LNCAP (cell line): Measurements from ENCODE around the gene SSBP2.

ENCODE experiments used
- CTCF ChIP-seq: fragments of 450-650 bp; IDR thresholded peaks from 2 replicates; pipeline ENCODE4 v1.5.1; 2017; ENCODE audit warnings: mild to moderate bottlenecking

The SSBP2 gene

DNA sequence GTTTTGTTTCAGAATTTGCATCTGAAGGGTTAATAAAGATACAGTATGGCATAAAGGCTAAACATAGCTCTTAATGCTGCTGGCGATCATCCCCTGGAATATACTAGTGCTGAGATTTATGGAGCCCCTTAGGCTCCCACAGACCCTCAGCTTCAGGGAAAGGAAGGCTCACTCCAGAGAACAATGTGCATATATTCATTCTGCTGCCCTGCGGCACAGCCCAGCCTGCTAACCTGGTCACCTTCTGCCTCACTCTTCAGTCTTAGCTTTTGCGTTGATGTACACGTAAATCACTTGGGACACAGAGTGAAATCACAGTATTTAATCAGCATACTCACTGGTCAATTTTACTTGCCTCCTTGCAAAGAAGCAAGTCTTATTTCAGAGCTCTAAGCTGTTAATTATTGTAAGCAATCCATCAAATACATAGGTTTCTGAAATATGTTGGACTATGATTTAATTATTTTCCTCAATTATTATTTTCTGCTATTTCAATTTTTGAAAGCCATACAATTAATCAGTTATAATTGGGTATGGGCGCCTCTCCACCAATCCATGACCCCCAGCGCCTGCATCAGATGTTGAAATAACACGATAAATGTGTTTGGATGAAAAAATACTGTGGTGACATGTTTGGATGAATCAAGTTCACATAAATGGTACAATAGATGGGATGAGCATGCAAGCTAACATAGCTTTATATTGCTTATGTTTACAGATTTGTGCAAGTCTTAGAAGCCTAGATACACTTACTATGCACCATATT, 345.6 kb downstream of the SSBP2 start:
- TF ChIP-seq CTCF = no peak

- TF ChIP-seq CTCF = no peak
Measured at GRCh38 chr5:81402192-81402930, 348.5 kb downstream of the SSBP2 start.

- TF ChIP-seq CTCF = no peak
Measured at GRCh38 chr5:81401266-81401665, 349.6 kb downstream of the SSBP2 start.

DNA sequence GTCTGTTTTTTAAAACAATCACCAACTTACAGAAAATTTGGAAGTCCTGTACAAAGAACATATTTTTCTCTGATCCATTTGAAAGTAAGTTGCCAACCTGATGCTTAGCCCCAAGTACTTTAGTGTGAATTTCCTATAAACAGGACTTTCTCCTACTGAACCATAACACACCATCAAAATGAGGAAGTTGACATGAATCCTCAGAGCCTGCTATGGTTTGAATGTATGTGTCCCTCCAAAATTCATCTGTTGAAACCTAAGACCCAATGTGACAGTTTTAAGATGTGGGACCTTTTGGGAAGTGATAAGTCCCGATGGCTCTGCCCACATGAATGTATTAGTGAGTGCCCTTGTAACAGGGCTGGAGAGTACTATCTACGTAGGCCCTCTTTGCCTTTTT, 350.5 kb downstream of the SSBP2 start:
- no peak for TF ChIP-seq CTCF

GRCh38 chr5:81398741-81399140, 352.2 kb downstream of the SSBP2 start:
- no peak for TF ChIP-seq CTCF

DNA sequence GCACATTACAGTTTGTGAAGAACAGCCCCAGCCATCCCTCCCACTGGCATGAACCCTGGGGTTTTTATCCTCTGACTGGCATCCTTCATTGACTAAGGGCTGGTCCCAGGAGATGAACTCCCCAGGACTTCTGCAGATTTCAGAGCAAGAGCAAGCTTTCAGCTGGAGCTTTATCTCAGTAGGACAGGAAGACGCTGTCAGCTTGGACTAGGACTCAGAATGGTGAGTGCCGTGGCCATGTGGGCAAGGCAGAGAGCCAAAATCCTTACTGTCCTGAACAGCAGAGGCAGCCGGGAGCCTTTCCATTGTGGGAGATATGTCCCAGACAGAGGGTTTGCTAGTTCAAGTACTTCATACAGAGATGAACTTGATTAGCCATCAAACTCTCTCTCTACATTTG, 353.7 kb downstream of the SSBP2 start:
- TF ChIP-seq CTCF = no peak

- TF ChIP-seq CTCF = no peak
Measured at GRCh38 chr5:81395262-81395661, 355.6 kb downstream of the SSBP2 start.
